GM19025 (cell line): ENCODE results near the gene ANKS6.

Source experiments
- ATAC-seq: cut with Tn5 transposase; IDR thresholded peaks from one replicate; pipeline ENCODE4 v1.9.1; 2021; ENCODE audit warnings: mild to moderate bottlenecking, low read depth, moderate library complexity; ENCODE audit not compliant: unreplicated experiment

Gene ANKS6

GRCh38 chr9:98818764-98819163 lies 22.4 kb upstream of the ANKS6 start:
- ATAC-seq = no peak

DNA sequence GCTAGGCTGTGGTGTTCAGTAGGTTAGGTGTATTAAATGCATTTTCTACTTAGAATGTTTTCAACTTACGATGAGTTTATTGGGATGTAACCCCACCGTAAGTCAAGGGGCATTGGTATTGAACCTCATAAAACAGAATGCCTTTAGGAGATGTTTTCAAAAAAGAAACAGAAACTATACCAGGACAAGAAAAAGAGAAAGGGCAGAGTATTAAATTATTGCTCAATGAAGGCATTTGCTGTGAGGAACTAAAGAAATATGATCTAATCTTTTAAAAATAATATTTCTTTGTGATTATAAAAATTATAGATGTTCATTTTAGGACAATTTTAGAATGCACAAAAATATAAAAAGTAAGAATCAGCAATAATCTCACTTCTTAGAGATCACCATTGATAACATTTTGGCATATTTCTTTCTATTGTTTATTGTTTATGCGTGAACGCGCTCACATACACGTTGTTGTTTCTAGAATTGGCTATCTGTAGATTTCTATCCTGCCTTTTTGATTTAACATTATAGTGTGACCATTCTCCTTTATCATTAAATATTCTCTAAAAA lies 19.1 kb upstream of the ANKS6 start:
- ATAC-seq = no peak

GRCh38 chr9:98811051-98811650 lies 14.8 kb upstream of the ANKS6 start:
- ATAC-seq = no peak

DNA sequence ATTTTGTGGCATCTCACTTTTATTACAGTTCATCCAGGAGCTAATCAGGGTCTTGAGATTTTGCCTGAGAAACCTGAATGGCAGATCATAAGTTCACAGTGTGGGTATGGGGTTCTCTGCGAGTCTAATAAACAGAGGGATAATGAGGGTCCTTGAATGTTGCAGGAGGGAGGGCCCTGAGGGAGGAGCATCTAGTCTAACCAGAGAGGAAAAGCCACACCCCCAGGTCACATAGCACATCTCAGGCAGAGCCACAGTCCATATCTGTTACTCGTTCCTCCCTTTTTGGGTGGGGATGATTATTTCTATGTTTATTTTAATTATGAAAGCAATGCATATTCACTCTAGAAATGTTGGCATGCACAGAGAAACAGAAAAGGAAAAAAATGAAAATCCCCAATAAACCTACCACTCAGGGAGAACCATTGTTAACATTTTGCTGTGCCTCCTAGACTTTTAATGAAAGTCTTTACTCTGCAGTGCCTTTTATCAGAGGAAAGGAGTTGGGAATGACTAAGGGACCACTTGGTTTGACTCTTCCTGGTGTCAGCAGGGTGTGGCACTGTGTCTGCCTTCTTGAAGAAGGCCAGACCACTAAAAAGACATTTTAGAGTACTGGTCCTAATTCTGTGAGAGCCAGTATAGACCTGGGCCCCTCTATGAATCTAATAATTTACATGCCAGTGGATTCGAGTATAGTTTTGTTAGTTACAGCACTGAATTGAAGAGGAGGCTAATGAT lies 13.9 kb upstream of the ANKS6 start:
- no peak for ATAC-seq

- ATAC-seq = no peak
These were observed 13.2 kb upstream of the ANKS6 start for GRCh38 chr9:98809311-98810101.

DNA sequence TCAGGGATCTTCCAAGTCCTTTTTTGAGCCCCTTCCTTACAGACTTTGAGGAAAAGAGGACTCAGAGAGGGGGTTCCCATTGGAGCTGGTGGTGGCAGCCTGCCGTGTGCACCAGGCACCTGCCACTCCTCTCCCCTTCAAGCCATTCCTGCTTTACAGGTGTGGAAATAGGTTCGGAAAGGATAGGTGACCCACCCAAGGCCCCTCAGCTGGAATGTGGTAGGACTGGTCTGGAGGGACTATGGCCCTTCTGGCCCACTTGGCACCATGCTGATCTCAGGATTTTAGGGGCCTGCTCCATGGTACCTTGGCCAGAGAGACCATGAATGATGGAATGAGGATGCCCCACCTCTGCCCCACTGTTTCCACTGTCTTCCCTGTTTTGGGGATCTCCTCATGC lies 12.5 kb upstream of the ANKS6 start:
- no peak for ATAC-seq

- no peak for ATAC-seq
These were observed 12.1 kb upstream of the ANKS6 start for GRCh38 chr9:98808411-98808815.

DNA sequence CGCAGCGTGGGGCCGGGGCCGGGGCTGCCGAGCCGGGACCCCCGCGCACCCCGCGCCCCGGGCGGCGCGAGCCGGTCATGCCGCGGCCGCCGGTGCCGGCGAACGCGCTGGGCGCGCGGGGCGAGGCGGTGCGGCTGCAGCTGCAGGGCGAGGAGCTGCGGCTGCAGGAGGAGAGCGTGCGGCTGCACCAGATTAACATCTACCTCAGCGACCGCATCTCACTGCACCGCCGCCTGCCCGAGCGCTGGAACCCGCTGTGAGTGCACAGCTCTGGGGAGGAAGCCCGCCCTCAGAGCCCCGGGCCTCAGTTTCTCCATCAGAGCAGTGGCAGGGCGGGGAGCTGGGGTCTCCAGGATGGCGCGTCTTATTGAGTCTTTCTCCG lies 11.4 kb upstream of the ANKS6 start:
- no peak for ATAC-seq

DNA sequence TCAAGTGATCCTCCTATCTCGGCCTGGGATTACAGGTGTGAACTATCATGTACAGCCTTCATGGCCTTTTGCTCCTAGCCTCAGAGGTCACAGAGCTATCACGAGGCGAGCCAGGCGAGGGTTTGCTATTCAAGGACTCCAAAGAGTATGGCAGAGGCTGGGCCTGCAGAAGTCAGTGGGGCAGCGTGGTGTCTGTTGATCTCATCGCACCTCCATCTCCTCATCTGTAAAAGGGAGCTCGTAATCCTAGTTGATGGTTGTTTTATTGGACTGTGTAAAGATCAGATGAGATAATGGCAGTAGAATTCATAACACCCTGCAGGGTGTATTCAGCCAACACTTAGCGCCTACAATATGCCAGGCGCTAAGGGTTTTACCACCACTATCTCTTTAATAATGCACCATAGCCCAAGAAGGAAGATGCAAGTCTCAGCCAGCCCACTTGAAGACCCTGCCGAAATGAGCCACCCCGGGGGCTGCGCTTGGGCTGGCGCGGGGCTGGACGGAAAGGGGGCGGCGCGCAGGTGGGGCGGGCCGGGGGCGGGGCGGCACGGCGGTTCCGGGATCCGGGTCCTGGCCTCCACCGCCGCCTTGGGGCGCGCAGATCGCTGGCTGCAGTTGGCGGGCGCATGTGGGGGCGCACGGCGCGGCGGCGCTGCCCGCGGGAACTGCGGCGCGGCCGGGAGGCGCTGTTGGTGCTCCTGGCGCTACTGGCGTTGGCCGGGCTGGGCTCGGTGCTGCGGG lies 10.9 kb upstream of the ANKS6 start, which contains the start of gene GALNT12:
GALNT12 (plus strand) TSS at position 601 of the 744 bp plus-strand sequence; CDS start at position 630, 29 bp downstream.
- ATAC-seq = no peak

GRCh38 chr9:98806394-98807035 lies 10.2 kb upstream of the ANKS6 start:
- ATAC-seq = no peak

DNA sequence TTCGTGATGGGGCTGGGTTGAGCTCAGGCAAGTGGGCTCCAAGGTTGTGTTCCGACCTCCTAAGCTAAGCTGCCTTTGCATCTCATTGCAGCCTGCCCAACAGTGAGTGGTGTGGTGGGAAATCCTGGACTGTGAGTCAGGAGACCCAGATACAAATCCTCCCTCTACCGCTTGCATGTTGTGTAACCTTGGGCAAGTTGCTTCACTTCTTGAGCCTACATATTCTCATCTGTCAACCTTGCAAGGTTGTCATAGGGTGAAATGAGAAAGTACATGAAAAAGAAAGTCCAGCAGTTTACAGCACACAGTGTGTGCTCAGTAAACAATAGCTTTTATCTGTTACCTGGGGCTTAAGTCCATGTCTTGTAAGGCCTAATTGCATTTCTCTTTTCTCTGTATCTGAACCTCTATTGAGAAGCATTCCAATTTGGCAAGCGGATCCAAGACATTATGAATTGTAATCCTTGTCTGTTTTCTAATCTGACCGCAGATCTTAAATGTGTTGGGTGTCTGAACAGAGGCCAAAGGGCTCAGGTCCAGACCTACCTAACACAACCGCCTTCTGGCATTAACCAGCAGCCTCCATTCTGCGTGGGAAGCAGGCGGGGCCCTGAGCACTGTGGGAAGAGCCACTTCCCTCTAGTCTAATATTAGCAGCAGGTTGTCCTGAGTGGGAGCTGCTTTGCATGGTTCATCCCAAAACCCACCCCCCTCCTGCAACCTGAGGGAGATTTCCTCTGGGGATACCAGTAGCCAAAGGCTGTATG lies 9.3 kb upstream of the ANKS6 start:
- no peak for ATAC-seq

DNA sequence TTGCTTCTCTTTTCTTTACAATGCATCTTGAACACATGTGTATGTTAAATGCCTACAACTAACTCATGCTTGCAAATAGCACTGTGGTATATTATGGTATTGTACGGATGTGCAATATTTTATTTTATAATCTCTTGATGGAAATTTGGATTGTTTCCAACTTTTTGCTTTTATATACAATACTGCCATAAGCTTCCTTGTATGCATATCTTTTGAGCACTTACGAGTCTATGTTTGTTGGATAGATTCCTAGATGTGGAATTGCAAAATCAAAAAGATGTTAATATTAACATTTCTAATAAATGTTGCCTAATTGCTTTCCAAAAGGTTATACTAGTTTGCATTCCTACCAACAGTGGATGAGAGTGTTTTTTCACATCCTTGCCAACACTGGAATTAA lies 7.7 kb upstream of the ANKS6 start:
- no peak for ATAC-seq

- ATAC-seq = no peak
These were observed 5.6 kb upstream of the ANKS6 start for GRCh38 chr9:98801969-98802371.

DNA sequence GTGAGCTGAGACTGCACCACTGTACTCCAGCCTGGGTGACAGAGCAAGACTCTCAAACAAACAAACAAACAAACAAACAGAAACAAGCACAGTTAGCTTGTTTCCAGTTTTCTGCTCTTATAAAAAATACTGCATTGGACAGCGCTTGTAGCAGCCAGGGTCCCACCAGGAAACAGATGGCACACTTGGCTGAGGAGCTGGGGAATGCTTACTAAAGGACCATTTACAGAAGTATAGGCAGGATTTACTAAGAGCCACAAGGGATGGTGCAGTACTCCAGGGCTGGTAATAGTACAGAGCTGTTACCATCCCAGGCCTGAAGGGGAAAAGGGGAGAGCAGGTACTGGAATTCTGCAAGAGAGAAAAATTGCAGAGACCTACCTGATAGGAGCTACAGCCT lies 5.2 kb upstream of the ANKS6 start:
- no peak for ATAC-seq

- ATAC-seq = no peak
These were observed 1.9 kb upstream of the ANKS6 start for GRCh38 chr9:98798254-98798653.

DNA sequence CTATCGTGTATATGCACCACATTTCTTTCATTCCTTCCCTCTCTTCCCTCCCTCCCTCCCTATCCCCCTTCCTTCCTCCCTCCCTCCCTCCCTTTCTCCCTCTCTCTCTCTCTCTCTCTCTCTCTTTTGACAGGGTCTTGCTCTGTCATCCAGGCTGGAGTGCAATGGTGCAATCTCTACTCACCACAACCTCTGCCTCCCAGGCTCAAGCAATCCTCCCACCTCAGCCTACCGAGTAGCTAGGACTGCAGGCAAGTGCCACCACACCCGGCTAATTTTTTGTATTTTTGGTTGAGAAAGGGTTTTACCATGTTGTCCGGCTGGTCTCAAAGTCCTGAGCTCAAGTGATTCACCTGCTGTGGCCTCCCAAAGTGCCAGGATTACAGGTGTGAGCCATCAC lies 1.1 kb upstream of the ANKS6 start:
- ATAC-seq = no peak

DNA sequence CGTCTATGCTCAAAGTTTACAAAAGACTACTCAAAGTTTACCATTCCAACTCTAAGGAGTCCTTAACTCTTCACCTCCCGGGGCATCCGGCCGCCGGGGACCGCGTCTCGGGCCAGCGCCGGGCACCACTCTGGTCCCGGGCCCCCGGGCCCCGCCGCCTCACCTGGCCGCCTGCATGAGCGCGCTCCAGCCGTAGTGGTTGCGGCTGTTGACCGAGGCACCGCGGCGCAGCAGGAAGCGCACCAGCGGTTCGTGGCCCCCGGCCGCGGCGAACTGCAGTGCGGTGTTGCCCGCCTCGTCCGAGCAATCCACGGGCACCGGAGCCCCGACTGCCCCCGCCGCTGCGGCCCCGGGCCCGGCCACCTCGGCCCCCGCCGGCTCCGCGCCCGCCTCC lies 388 bp downstream of the ANKS6 start:
- ATAC-seq = peak; percentile 27

DNA sequence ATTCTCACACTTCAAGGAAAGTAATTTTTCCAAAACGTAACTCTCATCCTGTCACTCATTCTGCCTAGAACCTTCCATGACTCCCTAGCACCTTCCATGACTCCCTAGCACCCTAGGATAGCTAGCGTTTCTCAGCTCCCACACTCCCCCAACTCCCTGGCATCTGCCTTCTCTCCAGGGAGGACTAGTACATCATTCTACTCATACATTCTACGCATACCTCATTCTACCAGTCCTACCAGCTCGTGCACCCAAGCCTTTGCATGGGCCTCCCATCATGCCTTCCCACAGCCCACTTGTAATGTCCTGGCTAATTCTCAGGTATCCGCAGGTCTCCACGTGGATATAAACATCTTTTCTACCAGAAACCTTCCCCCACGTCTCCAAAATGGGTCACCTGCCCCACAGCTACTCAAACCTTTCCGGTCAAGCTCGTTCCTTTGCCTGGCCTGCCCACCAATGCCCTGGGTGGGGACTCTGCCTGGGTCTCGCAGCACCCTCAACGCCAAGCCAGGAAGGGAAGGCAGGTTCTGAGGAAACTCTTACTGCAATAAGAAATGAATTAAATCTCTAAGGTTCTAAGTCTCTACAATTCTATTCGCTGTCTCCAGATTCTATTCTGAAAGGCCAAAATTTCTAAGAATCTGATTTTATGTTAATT lies 930 bp downstream of the ANKS6 start:
- no peak for ATAC-seq

GRCh38 chr9:98794802-98795201 lies 1.6 kb downstream of the ANKS6 start:
- no peak for ATAC-seq
